HG03565 (cell line): ENCODE data around the gene ZNF519.
"Not testable (repeated sequence)": the region's sequence is repeated elsewhere in the genome, so short reads cannot be mapped to it uniquely, and the experiment has no call there.

ENCODE experiments used
- ATAC-seq: cut with Tn5 transposase; IDR thresholded peaks from one replicate; pipeline ENCODE4 v1.9.1; 2021; ENCODE audit warnings: mild to moderate bottlenecking, moderate library complexity; ENCODE audit not compliant: unreplicated experiment

Gene ZNF519

GRCh38 chr18:14147935-14148865, 16.0 kb upstream of the ZNF519 start:
- not testable (repeated sequence) for ATAC-seq

- not testable (repeated sequence) for ATAC-seq
These were observed 14.5 kb upstream of the ZNF519 start for GRCh38 chr18:14146771-14147170.

- ATAC-seq: not testable (repeated sequence)
These were observed 13.5 kb upstream of the ZNF519 start for GRCh38 chr18:14145581-14146338.

- ATAC-seq: not testable (repeated sequence)
These were observed 12.8 kb upstream of the ZNF519 start for GRCh38 chr18:14145021-14145420.

GRCh38 chr18:14144628-14144895, 12.3 kb upstream of the ZNF519 start:
- no peak for ATAC-seq

GRCh38 chr18:14143871-14144627, 11.8 kb upstream of the ZNF519 start:
- ATAC-seq: not testable (repeated sequence)

- not testable (repeated sequence) for ATAC-seq
These were observed 11.2 kb upstream of the ZNF519 start for GRCh38 chr18:14143396-14143795.

GRCh38 chr18:14142177-14142576, 9.9 kb upstream of the ZNF519 start:
- ATAC-seq: not testable (repeated sequence)

GRCh38 chr18:14139583-14139982, 7.3 kb upstream of the ZNF519 start:
- not testable (repeated sequence) for ATAC-seq

GRCh38 chr18:14137971-14138370, 5.7 kb upstream of the ZNF519 start:
- ATAC-seq: not testable (repeated sequence)

GRCh38 chr18:14131696-14132270, 452 bp downstream of the ZNF519 start:
- ATAC-seq: not testable (repeated sequence)

- ATAC-seq: not testable (repeated sequence)
These were observed 1.4 kb downstream of the ZNF519 start for GRCh38 chr18:14130804-14131203.

GRCh38 chr18:14124689-14125088, 7.5 kb downstream of the ZNF519 start:
- ATAC-seq: no peak

- no peak for ATAC-seq
These were observed 10.1 kb downstream of the ZNF519 start for GRCh38 chr18:14122097-14122496.

- ATAC-seq: no peak
These were observed 11.3 kb downstream of the ZNF519 start for GRCh38 chr18:14120926-14121325.

- ATAC-seq: no peak
These were observed 14.6 kb downstream of the ZNF519 start for GRCh38 chr18:14117606-14118005.

- no peak for ATAC-seq
These were observed 25.3 kb downstream of the ZNF519 start for GRCh38 chr18:14106906-14107305.

GRCh38 chr18:14104906-14105748, 27.1 kb downstream of the ZNF519 start:
- ATAC-seq: no peak

GRCh38 chr18:14104201-14104600, 28.0 kb downstream of the ZNF519 start:
- ATAC-seq: no peak
